Thyroid gland (tissue), 4 donors: ENCODE data around the gene DDC. TPM values are rescaled to one million over a fixed set of nuclear protein-coding genes. Genes with fewer than 3 reads are reported as not detected.

Experiments
- DNase-seq, 2 donors: peaks; one replicate each; pipeline ENCODE4 v3.0.0-alpha.2; 2019
- H3K27ac ChIP-seq, 3 donors: fragments of 200-600 bp; sonication (generic); 1 replicate in 2 of 3; 2 replicates in 1 of 3; pipeline ENCODE4 v1.5.1; 2016 to 2019; ENCODE audit warnings: mild to moderate bottlenecking in 1 of 3, moderate library complexity in 1 of 3
- H3K27me3 ChIP-seq: fragments of 200-600 bp; sonication (generic); one replicate; pipeline ENCODE4 v1.5.1; 2019
- H3K36me3 ChIP-seq, 2 donors: fragments of 200-600 bp; sonication (generic); one replicate each; pipeline ENCODE4 v1.5.1; 2016 to 2019
- H3K4me1 ChIP-seq, 2 donors: fragments of 200-600 bp; sonication (generic); one replicate each; pipeline ENCODE4 v1.5.1; 2017 to 2019
- H3K4me3 ChIP-seq, 3 donors: fragments of 200-600 bp; sonication (generic); replicated peaks in 1 of 3; 1 replicate in 2 of 3; 2 replicates in 1 of 3; pipeline ENCODE4 v1.5.1; 2016; ENCODE audit warnings: mild to moderate bottlenecking in 1 of 3
- H3K9me3 ChIP-seq: fragments of 200-600 bp; sonication (generic); one replicate; pipeline ENCODE4 v1.5.1; 2017
- POLR2A ChIP-seq, 2 donors: fragments of 450-650 bp; IDR thresholded peaks; one replicate each; pipeline ENCODE4 v1.6.1; 2017; ENCODE audit warnings: antibody characterized with exemption in 2 of 2, mild to moderate bottlenecking in 2 of 2, moderate library complexity in 1 of 2
- WGBS, 2 donors: methylation state at CpG; one replicate each; pipeline ENCODE4 v1.1.5; 2017; 5-methylcytosine and 5-hydroxymethylcytosine counted together
- intact Hi-C: fragments of 100-400 bp; cut with DNase I; formaldehyde crosslinking; loops from one replicate; pipeline ENCODE4 v1.15.1; 2023
- total RNA-seq, 4 donors: library from RNA; depleted of rRNA; stranded (reverse); fragments of >200 nt; gene quantifications; one replicate each; pipeline ENCODE4 v1.2.3, GENCODE V29; 2016
- TF ChIP-seq, protein P1 (sequence below), 6 experiments: fragments of 200-600 bp in 3 of 6; fragments of 450-650 bp in 3 of 6; sonication (generic) in 3 of 6; IDR thresholded peaks; one replicate each; pipeline ENCODE4 v1.5.1; 2016 to 2019; ENCODE audit warnings: antibody characterized with exemption in 6 of 6, mild to moderate bottlenecking in 2 of 6, inconsistent platforms in 1 of 6, moderate library complexity in 1 of 6

DDC gene, protein sequence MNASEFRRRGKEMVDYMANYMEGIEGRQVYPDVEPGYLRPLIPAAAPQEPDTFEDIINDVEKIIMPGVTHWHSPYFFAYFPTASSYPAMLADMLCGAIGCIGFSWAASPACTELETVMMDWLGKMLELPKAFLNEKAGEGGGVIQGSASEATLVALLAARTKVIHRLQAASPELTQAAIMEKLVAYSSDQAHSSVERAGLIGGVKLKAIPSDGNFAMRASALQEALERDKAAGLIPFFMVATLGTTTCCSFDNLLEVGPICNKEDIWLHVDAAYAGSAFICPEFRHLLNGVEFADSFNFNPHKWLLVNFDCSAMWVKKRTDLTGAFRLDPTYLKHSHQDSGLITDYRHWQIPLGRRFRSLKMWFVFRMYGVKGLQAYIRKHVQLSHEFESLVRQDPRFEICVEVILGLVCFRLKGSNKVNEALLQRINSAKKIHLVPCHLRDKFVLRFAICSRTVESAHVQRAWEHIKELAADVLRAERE
- 1 to 10 TPM in 1 of 4 donors, not detected in 3; 2.7 TPM for total RNA-seq

DNA sequence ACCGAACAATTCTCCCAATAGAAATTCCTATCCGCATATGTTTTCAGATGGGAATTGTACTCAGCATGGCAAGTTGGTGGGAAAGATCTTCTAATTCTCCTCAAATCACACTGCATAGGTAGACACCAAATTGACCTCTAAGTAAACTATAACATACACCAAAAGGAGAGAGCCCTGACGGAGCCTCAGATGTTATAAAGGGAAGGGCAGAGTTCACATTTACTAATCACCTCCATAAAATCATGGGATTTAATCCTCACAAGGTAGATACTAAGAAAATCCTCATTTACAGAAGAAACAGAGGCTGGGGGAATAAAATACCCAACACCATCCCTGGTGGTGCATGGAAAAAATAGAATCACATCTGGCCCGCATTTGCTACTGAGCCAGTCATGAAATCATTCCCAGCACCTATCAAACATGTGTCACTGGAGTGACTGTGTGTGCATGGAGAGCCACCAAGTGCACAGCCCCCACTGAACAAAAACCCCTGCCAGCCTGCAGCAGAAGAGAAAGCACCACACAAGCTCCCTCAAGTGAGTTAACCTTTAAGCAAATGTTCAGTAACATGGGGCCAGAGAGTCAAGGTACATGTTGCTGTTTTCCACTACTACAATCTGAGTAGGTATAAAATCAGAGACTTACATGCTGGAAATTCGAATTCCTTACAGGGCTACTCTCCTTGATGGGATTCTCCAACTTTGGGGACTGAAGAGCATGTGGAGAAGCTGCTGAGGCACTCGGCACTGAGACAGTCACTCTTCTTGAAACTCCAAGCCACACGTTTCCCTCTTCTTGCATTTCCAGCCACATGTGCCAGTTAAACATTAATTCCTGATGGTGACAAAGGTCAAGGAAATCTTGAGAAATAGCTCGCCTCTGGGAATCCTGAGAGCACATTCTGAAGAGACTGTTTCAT, at the start of gene DDC:
Gene DDC, minus strand, starts transcription at position 766 of the 919 bp plus-strand sequence. CDS start 21,320 bp downstream, outside the sequence.
- Histone ChIP-seq H3K4me3 (no peak within 1 kb of the TSS), H3K36me3 (no peaks in the 10 kb centered on the region), H3K27me3 (no peaks in the 10 kb centered on the region), H3K9me3 (no peaks in the 10 kb centered on the region), H3K27ac (no peak within 1 kb of the TSS), H3K4me1 (no peaks in the 10 kb centered on the region)
- intact Hi-C loops, result no loop called here
- TF ChIP-seq, protein P1, sequence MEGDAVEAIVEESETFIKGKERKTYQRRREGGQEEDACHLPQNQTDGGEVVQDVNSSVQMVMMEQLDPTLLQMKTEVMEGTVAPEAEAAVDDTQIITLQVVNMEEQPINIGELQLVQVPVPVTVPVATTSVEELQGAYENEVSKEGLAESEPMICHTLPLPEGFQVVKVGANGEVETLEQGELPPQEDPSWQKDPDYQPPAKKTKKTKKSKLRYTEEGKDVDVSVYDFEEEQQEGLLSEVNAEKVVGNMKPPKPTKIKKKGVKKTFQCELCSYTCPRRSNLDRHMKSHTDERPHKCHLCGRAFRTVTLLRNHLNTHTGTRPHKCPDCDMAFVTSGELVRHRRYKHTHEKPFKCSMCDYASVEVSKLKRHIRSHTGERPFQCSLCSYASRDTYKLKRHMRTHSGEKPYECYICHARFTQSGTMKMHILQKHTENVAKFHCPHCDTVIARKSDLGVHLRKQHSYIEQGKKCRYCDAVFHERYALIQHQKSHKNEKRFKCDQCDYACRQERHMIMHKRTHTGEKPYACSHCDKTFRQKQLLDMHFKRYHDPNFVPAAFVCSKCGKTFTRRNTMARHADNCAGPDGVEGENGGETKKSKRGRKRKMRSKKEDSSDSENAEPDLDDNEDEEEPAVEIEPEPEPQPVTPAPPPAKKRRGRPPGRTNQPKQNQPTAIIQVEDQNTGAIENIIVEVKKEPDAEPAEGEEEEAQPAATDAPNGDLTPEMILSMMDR (IDR thresholded peaks at IDR 0.05), result no peak
- no peak for TF ChIP-seq POLR2A (IDR thresholded peaks at IDR 0.05)
- 63 to 65% methylated on average over 8 of the region's 8 CpGs for WGBS, 2 donors
- no peak for DNase-seq

DNA sequence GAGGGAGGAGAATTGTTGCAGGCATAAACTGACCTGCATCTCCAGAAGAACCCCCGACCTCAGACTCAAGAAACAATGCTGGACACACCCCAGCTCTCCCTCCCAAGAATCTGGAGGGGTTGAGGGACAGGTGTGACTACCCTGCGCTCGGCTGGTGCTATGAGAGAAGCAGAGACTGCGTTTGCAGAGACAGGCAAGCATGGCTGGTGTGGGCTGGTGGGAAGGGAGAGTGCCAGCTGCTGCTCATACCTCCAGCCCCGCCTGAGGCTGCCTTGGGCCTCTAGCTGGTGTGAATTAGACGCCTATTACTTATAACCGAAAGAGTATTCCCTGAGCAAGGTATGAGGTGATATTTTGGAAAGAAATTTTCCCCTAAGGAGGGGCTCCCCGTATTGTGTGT, 48.3 kb upstream of the DDC start:
- WGBS, 2 donors, result 90 to 91% methylated on average over 8 of the region's 8 CpGs
- TF ChIP-seq, protein P1 (IDR thresholded peaks at IDR 0.05), result no peak
- no peak for TF ChIP-seq POLR2A (IDR thresholded peaks at IDR 0.05)
- intact Hi-C loops, result no loop called here
- DNase-seq, result no peak
- Histone ChIP-seq H3K27me3 (no peaks in the 10 kb centered on the region), H3K36me3 (peaks cover 0 to 4% of the 10 kb centered on the region in 2 donors), H3K9me3 (no peaks in the 10 kb centered on the region), H3K4me3 (no peak overlapping the region), H3K4me1 (no peaks in the 10 kb centered on the region), H3K27ac (no peak overlapping the region)

DNA sequence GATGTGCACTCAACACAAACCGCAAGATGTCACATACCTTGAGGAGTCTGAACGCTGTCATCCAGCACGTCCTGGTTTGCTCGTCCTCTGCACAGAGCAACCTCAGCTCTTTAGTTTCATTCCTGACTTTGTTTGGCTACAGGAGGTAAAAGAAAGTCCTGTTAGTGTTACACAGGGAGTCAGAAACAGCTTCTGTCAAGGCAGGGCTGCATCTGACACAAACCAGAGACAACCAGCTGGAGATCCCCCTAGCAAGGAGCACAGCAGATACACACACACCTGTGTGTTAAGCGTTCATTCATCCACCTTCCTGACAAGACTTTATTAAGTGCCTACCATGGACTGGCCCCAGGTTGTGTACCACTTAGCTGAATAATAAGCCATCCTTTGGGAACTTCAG, 47.5 kb upstream of the DDC start:
- Histone ChIP-seq H3K27me3 (no peaks in the 10 kb centered on the region), H3K27ac (no peak overlapping the region), H3K36me3 (peaks cover 0 to 4% of the 10 kb centered on the region in 2 donors), H3K9me3 (no peaks in the 10 kb centered on the region), H3K4me3 (no peak overlapping the region), H3K4me1 (no peaks in the 10 kb centered on the region)
- no peak for TF ChIP-seq POLR2A (IDR thresholded peaks at IDR 0.05)
- TF ChIP-seq, protein P1 (IDR thresholded peaks at IDR 0.05), result no peak
- intact Hi-C loops, result no loop called here
- no peak for DNase-seq
- 94 to 98% methylated on average over 5 of the region's 5 CpGs for WGBS, 2 donors

DNA sequence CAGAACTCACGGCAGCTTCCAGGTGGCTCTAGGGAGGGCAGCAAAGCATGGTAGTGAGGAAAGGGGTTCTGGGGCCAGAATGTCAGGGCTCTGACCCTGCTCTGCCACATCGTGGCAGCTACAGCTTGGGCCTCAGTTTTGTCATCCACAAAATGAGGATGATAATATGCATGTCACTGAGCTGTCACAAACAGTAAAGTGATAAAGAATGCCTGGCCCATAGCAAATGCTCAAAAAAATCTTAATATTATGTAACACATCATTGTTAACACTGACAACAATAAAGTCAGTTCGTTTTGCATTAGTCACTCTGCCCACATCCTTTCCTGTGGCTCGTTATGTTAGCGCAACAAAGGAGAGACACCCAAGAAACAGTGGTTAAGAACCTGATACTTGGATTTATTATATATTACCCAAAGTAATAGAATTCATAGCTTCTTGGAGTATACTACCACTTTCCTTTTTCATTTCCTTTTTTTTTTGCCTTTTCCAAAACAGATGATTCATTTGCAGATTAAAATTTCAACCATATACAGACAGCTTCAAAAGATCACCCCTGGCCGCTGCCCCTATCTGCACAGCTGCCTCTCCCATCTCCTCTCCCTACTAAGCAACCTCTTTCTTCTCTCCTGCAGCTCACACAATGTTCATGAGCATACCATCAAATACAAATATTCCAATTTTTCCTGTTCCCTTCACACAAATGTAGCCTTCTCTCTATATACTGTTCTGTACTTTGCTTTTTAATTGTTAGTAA, 45.5 kb upstream of the DDC start:
- intact Hi-C loops, result no loop called here
- peaks cover 0 to 14% of the 10 kb centered on the region in 2 donors for H3K36me3 ChIP-seq
- H3K4me3 ChIP-seq, result no peak overlapping the region
- no peak overlapping the region for H3K27ac ChIP-seq
- no peak for TF ChIP-seq POLR2A (IDR thresholded peaks at IDR 0.05)
- TF ChIP-seq, protein P1 (IDR thresholded peaks at IDR 0.05), result no peak
- 70 to 81% methylated on average over 6 of the region's 6 CpGs for WGBS, 2 donors
- no peaks in the 10 kb centered on the region for H3K4me1 ChIP-seq
- H3K27me3 ChIP-seq, result no peaks in the 10 kb centered on the region
- H3K9me3 ChIP-seq, result no peaks in the 10 kb centered on the region
- no peak for DNase-seq
